Activated T-helper 1 cell treated with Interleukin-2 at 50 U/mL for 16 hours (primary cell): Measurements from ENCODE around the gene TNS3.
"Not testable (repeated sequence)": the region's sequence is repeated elsewhere in the genome, so short reads cannot be mapped to it uniquely, and the experiment has no call there.

Experiments
- DNase-seq: peaks from one replicate; pipeline ENCODE4 v3.0.0-alpha.2; 2020; ENCODE audit warnings: low read depth

Gene TNS3

GRCh38 chr7:47602272-47603004 is 20.5 kb upstream of the TNS3 start:
- DNase-seq: no peak

GRCh38 chr7:47601881-47602249 is 20.0 kb upstream of the TNS3 start:
- no peak for DNase-seq

- no peak for DNase-seq
Measured at GRCh38 chr7:47601119-47601880, 19.4 kb upstream of the TNS3 start.

GRCh38 chr7:47600199-47601118 is 18.5 kb upstream of the TNS3 start:
- DNase-seq: no peak

GRCh38 chr7:47597379-47597778 is 15.5 kb upstream of the TNS3 start:
- no peak for DNase-seq

- no peak for DNase-seq
Measured at GRCh38 chr7:47596502-47597202, 14.7 kb upstream of the TNS3 start.

- no peak for DNase-seq
Measured at GRCh38 chr7:47594406-47594805, 12.5 kb upstream of the TNS3 start.

- no peak for DNase-seq
Measured at GRCh38 chr7:47591655-47592572, 10.0 kb upstream of the TNS3 start.

GRCh38 chr7:47591089-47591654 is 9.3 kb upstream of the TNS3 start:
- DNase-seq: no peak

- not testable (repeated sequence) for DNase-seq
Measured at GRCh38 chr7:47590215-47590614, 8.3 kb upstream of the TNS3 start.

- DNase-seq: no peak
Measured at GRCh38 chr7:47588704-47589225, 6.9 kb upstream of the TNS3 start.

- DNase-seq: no peak
Measured at GRCh38 chr7:47587976-47588375, 6.1 kb upstream of the TNS3 start.

GRCh38 chr7:47587351-47587750 is 5.4 kb upstream of the TNS3 start:
- no peak for DNase-seq

- no peak for DNase-seq
Measured at GRCh38 chr7:47586925-47587324, 5.0 kb upstream of the TNS3 start.

- not testable (repeated sequence) for DNase-seq
Measured at GRCh38 chr7:47586161-47586670, 4.3 kb upstream of the TNS3 start.

- no peak for DNase-seq
Measured at GRCh38 chr7:47584536-47584895, 2.6 kb upstream of the TNS3 start.

- DNase-seq: no peak
Measured at GRCh38 chr7:47583739-47584535, 2.0 kb upstream of the TNS3 start.

- no peak for DNase-seq
Measured at GRCh38 chr7:47582764-47583738, 1.1 kb upstream of the TNS3 start.
